OCI-LY7 (cell line): ENCODE data around the gene SLC5A11.

Experiments
- EZH2phosphoT487 ChIP-seq: fragments of 200-600 bp; sonication (generic); IDR thresholded peaks from 2 replicates; pipeline ENCODE4 v1.6.1; 2018; ENCODE audit warnings: low read depth, borderline replicate concordance, mild to moderate bottlenecking, mixed run types, antibody characterized with exemption, low read length, moderate library complexity, mixed read lengths
- TF ChIP-seq, protein P1 (sequence below): fragments of 200-600 bp; sonication (generic); conservative IDR thresholded peaks from 2 replicates; pipeline ENCODE4 v1.5.1; 2014; ENCODE audit warnings: mild to moderate bottlenecking, antibody characterized with exemption, low read length, moderate library complexity, mixed read lengths

DNA sequence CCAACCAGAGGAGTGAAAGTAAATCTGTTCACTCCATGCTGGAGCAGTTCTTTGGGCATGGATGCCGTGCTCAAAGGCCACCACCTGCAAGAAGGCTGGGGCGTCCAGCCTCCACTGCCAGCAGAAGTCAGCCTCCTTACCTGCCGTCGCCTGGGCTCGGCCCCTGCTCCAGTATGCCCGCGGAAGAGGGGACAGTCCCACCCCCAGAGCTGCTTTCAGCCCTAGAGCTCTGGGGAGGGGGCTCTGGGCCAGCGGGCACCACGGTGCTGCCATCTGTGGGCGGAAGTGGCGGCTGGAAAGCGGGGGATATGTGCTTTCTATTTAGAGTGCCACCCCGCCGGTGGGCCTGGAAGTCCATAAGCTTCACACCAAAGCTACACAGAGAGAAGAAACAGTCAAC is 93.5 kb downstream of the SLC5A11 start:
- TF ChIP-seq, protein P1, sequence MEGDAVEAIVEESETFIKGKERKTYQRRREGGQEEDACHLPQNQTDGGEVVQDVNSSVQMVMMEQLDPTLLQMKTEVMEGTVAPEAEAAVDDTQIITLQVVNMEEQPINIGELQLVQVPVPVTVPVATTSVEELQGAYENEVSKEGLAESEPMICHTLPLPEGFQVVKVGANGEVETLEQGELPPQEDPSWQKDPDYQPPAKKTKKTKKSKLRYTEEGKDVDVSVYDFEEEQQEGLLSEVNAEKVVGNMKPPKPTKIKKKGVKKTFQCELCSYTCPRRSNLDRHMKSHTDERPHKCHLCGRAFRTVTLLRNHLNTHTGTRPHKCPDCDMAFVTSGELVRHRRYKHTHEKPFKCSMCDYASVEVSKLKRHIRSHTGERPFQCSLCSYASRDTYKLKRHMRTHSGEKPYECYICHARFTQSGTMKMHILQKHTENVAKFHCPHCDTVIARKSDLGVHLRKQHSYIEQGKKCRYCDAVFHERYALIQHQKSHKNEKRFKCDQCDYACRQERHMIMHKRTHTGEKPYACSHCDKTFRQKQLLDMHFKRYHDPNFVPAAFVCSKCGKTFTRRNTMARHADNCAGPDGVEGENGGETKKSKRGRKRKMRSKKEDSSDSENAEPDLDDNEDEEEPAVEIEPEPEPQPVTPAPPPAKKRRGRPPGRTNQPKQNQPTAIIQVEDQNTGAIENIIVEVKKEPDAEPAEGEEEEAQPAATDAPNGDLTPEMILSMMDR, result no peak
- TF ChIP-seq EZH2phosphoT487, result no peak
